IPS-18c (cell line): Measurements from ENCODE around the gene WHRN.

Source experiments
- H3K4me3 ChIP-seq: 2 replicates; pipeline ENCODE4 v1.7.0; 2013; ENCODE audit warnings: low read depth, mild to moderate bottlenecking, low read length, moderate library complexity; ENCODE audit not compliant: insufficient read depth
- H3K9me3 ChIP-seq: one replicate; pipeline ENCODE4 v1.6.1; 2013; ENCODE audit warnings: mild to moderate bottlenecking, low read length, moderate library complexity; ENCODE audit not compliant: control insufficient read depth, insufficient read depth

The WHRN gene

DNA sequence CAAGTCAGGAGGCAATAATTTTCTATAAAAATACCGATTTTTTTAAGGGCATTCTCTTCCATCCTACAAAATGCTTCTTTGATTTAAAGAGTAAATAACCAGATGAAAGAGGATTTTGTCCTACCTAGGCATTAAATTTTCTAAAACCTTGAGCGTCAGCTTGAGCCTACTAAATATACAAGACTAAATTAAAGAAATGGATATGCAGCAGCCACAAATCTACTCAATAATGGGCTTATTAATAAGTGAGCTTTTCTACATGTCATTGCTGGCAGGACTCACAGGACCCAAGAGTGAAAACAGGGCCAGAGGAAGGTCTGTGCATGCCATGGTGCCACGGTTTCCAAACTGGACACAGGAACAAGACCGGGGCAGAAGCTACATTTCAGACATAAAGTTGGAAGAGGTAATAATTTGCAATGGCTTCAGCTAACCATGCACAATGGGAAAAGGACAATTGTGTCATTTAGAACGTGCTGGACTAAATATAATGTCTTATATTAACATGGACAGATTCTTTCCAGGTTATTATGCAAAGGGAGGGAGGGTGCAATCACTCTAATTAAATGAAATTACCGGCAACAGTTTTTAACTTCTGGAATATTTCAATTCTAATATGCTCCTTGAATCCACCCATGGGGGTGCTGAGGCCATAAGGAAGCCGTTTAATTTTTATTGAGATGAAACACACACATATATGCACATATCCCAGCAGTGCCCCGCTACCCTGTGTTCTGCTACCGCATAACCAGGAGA lies 5.2 kb downstream of the WHRN start:
- no peaks in the 10 kb centered on the region for H3K9me3 ChIP-seq
- H3K4me3 ChIP-seq, result no peak overlapping the region

DNA sequence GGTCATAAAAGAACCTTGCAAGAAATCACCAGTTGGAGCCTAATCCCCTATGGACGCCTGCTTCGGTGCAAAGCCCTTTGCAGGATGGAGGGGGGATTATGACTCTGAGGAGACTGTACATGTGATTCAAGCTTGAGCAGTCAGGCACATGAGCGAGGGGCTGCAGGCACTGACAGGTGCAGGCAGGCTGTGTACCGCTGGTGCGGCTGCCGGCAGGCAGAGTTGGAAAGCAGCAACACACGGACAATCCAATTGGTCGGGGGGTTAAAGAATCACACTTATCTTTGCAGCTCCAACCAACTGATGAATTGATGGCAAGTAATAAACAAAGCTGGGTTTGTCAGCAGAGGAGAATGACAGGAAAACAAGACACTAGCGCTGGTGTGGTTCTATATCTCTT lies 5.7 kb downstream of the WHRN start:
- Histone ChIP-seq H3K4me3 (no peak overlapping the region), H3K9me3 (no peaks in the 10 kb centered on the region)

DNA sequence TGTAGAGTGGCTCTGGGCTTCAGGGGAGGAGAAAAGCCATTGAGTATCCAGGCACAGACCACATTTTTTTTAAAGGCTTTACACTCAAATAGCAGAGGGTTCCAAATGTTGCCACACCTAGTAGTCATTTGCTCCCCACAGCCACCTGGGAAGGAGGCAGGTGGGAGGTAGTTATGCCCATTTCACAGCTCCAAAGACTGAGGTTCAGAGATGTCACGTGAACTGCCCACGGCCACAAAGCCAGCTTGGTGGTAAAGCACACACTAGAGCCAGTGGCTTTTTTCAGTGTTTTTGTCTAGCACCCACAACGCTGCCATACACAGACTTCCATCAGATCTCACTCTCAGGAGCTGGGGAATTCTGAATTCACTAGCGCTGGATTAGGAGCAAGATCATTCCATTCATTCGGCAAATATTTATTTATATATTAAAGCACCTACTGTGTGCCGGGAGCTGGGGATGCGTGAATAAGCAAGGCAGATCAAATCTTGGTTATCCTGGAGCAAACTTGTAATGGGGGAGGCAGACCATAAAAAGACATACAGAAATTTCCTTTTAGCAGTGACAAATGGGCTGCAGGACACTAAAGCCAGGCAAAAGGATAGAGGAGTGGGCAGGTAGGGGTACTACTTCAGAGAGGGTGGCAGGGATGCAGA lies 7.4 kb downstream of the WHRN start:
- no peaks in the 10 kb centered on the region for H3K9me3 ChIP-seq

DNA sequence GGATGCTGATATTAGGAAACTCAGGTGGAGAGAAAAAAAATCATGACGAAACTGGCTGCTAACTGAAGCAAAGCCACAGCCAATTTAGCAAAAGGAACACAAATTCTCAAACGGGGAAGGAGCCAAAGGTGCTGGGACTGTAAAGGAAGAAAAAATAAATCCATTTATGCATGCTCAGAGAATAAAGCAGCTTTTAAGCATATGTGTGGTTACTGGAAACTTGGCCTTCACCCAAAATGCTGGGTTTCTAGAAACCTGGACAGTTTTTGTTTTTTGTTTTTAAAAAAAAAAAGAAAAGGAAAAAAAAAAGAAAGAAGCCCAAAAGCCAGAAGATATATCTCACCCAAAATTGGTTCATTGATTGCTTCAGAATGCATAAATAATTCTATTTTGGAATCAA lies 8.0 kb downstream of the WHRN start:
- no peaks in the 10 kb centered on the region for H3K9me3 ChIP-seq
- H3K4me3 ChIP-seq, result no peak overlapping the region

More for the DNA sequence above, 7.4 kb downstream of the WHRN start:
- no peak overlapping the region for H3K4me3 ChIP-seq

DNA sequence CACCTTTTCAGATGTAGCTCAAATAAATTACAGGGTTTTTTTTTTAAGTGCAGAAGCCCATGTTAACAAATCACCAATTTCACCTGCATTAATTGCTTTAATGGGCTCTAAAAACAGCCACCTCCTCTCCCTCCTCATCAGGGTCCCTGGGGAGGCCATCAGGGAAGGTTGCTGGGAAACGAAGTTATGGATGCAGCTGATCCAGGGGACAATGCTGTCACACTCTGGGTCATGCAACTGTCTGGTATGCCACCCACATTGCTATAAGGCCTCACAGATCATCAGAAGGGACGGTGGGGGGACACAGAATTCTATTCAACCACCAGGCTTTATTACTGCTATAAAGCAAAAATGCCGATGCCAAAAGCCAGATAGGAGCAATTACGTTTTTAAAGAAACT lies 9.3 kb downstream of the WHRN start:
- Histone ChIP-seq H3K4me3 (no peak overlapping the region), H3K9me3 (no peaks in the 10 kb centered on the region)

DNA sequence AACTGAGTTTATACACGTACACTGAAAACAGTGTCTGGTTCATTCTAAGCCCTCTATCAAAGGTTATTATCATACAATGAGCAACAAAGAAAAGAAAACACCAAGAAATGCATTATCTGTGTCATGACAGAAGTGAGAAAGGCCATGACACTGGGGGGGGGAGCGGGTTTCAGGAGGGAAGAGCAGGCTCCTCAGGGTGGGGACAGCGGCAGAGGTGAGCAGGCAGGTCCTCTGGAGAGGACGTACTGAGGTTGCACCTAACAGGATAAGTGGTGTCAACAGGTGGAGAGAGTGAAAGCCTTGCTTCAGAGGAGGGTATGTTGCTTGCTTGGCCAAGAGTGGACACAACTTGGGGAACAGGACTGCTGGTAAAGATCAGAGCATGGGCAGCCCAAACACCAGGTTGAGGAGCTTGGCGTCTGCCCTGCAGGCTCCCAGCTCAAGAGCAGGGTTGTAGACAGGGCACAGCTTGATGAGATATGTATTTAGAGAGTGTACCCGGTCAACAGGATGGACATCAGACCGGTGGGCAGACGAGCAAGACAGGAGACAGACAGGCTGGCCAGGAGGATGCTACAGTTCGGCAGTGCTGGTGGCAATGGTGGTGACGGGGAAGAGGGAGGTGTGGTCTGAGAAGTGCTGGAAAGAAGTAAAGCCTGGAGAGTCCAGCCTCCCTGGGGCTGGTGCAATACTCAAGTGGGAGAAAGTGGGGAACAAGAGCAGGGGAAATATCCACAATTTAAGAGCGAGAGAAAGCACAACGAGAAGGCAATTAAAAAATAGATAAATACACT lies 10.3 kb downstream of the WHRN start:
- Histone ChIP-seq H3K9me3 (no peaks in the 10 kb centered on the region), H3K4me3 (no peak overlapping the region)

DNA sequence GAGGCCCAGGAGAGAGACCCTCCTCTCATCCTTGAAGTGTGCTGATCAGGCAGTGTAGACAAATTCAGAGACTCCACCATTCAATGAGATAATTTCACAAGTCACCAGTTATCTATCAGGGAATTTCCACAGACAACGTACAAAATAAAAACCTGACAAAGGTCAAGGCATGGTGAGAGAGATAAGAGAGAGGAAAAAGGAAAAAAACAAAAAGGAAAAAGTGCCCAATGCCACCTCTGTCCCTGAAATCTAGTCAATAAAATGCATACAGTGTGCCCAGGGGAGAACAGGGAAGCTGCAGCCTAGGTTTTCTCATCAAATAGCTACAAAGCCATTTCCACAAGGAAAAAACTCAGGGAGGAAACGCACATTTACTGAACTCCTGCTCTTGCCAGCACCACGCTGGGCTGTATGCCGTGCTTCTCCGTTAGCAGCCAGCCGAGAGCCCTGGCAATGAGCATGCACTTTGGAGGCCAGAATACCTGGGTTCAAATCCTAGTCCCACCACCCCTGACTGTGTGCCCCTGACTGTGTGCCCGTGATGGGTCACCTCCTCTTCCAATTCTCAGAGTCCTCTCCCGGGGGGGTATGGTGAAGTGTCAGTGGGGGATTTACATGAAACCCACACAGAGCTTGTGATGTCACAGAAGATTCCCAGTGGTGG lies 11.6 kb downstream of the WHRN start:
- no peaks in the 10 kb centered on the region for H3K9me3 ChIP-seq
- H3K4me3 ChIP-seq, result no peak overlapping the region

DNA sequence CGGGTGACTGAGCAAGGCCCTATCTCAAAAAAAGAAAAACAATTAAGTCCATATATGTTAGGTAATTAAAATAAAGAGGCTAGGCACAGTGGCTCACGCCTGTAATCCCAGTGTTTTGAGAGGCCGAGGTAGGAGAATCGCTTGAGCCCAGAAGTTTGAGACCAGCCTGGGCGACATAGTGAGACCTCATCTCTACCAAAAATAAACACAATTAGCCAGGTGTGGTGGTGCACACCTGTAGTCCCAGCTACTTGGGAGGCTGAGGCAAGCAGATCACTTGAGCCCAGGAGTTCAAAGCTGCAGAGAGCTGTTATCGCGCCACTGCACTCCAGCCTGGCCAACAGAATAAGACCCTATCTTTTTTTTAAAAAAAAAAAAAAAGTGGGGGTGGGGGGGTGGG lies 12.3 kb downstream of the WHRN start:
- H3K4me3 ChIP-seq, result no peak overlapping the region
- no peaks in the 10 kb centered on the region for H3K9me3 ChIP-seq

DNA sequence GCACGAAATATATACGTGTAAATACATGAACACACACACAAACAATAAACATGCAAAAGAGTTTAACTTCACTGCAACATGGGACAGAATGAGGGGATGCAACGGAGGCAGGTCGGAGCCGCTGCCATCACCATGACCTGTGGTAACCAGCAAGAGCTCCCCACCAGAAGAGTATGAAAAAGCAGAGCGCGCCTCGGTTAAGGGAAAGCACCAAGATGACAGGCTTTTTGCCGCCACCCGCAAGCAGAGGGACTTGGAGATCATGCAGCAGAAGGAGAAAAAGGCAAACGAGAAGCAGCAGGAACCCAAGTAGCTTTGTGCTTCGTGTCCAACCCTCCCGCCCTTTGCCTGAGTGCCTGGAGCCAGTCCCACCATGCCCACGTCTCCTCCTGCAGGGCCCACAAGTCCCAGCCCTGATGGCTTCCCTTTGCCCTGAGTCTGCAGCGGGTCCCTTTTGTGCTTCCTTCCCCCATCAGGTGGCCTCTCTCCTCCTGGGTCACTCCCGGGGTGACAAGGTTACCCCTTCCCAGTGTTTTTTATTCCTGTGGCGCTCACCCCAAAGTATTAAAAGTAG lies 13.8 kb downstream of the WHRN start:
- H3K4me3 ChIP-seq, result no peak overlapping the region
- no peaks in the 10 kb centered on the region for H3K9me3 ChIP-seq

DNA sequence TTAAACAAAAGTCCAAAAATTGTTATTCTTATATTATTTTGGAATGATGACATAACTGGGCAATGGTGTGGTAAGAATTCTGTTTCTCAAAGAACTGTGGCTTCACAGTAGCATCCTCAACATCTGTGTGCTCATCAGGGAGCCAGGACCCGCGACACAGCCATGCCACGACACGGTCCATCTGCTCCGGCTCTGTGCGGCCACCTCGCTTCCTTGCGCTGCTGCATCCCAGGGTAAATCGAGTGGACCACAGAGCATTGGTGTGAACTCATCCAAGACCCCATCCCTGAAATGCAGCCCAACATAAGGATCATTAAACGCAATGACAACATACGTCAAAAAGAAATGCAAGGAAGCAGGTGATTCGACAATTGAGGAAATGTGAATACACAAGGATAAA lies 15.3 kb downstream of the WHRN start:
- no peak overlapping the region for H3K4me3 ChIP-seq
- no peaks in the 10 kb centered on the region for H3K9me3 ChIP-seq

DNA sequence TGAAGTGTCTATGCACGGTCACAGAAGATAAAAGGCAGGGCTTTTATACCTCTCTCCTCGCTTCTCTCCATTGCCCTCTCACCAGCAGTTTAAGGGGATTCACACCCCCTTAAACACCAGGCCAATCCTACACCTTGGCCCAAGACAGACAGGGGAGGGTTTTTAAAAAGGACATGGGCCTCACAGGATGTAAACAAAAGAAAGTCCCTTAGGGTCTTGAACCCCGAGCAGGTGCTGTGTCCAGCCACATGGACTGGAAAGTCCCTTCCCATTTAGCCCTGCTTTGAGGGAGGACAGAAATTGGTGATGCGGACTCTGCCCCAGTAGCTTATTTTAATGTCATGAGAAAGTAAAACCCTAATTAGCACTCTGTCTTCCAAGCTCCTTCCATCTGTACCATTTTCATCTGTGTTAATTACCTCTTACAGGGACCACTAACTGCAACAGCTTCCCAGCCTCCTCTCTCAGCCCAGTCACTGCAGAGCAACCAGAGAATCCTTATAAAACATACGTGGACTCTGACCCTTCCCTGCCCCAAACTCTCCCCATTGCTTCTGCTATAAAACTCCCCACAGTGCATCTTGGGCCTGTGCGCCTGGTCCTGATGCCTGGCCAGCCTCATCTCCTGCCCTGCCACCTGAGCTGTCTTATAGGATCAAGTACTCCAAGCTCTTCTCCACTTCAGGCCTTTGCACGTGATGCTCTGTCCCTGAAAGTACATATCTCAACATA lies 16.7 kb downstream of the WHRN start:
- Histone ChIP-seq H3K4me3 (no peak overlapping the region), H3K9me3 (no peaks in the 10 kb centered on the region)

DNA sequence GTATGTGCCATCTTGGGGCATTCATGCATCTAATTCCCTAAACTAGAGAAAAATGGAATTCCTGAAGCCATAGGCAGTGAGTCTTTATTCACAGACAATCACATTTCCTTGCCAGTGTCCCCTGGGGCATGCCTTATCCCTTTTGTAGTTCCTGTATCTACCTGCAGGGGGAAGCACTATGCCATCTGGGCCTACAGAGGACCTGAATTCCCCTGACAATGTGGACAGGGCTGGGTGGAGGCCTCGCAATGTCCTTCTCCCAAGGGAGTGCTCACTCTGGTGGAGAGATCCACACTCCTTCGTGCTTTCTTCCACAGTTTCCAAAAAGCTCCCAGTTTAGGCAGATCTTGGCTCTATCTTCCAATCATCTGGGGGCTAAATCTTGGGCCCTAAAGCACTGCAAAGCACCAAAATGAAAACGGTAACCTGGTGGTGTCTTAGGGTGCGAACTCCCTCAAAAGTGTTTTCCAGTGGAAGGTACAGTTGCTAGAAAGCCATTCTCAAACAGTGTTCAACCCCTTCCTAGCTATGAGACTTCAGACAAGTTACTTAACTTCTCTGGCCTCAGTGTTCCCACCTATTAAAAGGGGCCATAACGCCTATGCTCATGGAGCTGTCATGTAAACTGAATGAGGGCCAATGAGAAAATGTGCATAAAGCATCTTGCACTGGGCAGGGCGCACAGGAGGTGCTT lies 17.5 kb downstream of the WHRN start:
- H3K4me3 ChIP-seq, result no peak overlapping the region
- H3K9me3 ChIP-seq, result no peaks in the 10 kb centered on the region

DNA sequence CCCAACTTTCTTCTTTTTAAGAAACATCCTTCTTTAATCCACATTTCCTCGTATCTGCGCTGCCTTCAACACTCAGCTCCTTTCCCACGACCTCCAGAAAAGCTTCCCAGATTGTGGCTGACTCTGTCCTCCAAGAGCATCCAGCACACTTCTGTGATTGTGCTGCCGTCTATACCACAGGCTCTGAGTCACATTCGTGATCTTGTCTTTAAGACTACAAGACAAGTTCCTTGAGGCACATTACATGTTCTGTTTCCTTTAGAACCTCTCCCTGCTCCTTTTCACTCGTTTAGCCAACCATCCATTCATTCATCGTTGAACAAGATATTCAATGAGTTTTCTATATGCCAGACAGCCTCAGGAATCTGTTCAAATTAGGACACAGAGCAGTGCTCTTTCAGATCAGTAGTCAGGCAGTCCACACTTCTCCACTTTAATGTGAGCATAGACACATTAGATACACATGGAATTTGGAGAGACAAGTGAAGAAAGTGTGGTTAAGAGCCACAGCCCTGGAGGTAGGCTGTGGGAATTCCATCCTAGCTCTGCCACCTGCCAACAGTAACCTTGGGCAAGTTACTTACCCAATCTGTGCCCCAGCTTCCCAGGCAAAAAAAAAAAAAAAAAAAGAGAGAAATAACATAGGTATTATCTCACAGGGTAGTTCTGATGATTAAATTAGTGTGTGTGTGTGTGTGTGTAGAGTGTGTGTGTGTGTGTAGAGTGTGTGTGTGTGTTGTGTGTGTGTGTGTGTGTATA lies 18.9 kb downstream of the WHRN start:
- no peaks in the 10 kb centered on the region for H3K9me3 ChIP-seq

DNA sequence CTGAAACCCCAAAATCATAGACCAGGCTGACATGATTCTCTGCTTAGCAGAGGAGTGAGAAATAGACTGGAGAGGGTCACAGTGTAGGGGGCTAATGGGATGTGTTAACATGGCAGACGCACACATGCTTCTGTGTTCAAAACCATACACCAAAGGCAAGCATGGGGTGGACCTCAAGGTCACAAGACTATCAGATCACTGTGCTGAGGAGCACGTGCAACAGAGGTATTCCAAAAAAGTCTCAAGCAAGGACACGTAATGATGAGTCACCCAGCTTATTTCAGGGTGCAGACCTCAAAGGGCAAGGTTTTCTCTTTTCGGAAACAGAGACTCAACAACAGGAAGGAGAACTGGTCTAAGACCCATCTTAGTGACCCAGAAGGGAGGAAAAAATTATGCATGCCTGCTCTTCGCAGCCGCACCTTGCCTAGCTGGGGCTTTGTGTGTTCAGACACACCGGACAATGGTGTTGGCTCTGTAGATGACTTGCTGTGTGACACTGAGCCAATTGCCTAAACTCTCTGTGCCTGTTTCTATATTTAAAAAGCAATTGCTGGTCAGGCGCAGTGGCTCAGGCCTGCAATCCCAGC lies 20.3 kb downstream of the WHRN start:
- H3K9me3 ChIP-seq, result no peaks in the 10 kb centered on the region
- no peak overlapping the region for H3K4me3 ChIP-seq

More for the DNA sequence above, 18.9 kb downstream of the WHRN start:
- no peak overlapping the region for H3K4me3 ChIP-seq

DNA sequence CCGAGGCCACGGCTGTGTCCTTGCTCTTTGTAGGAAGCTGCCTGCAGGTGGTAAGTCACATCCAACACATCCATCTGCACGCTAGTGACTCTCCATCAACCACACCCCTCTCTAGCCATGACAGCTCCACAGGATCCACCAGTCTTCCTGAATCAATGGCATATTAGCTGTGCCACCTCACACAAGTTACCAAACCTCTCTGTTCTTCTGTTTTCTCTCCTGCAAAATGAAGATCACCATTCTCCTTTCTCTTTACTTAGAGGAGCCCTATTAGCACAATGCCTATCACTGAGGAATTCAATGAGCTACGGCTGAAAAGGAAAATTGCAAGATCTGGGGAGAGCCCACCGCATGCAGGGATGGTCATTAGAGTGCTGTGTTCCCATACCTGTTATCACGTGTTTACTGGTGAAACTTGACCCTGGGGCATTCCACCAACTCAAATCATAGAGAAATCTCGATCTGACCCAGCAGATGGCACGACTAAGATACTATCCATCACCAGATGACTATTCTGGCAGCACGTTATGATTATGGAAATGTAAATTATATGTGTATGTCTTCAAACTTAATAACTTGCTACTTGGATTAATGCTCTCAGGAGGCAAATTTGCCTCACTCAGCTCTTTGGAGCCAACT lies 20.9 kb downstream of the WHRN start:
- Histone ChIP-seq H3K9me3 (no peaks in the 10 kb centered on the region), H3K4me3 (no peak overlapping the region)
